ENCODE data around the gene DDX47. TPM values are rescaled to one million over a fixed set of nuclear protein-coding genes. Genes with fewer than 3 reads are reported as not detected.

Gene DDX47
- total RNA-seq, 2 donors from 2014 or later: 92.3 to 154 TPM

- no peak overlapping the region for H3K9ac ChIP-seq (ENCODE audit: extremely low read depth, low read length, poor library complexity, severe bottlenecking)
- no peak overlapping the region for H3K4me3 ChIP-seq (ENCODE audit: low read length)
- H3K27ac ChIP-seq (ENCODE audit: low read depth, low read length): no peak overlapping the region
- Mint-ChIP-seq H3K27ac (no peak overlapping the region), H3K4me1 (no peaks in the 10 kb centered on the region), H3K4me3 (no peak overlapping the region), H3K9me3 (peaks cover 13% of the 10 kb centered on the region), H3K36me3 (ENCODE audit: low read depth) (peaks cover 34% of the 10 kb centered on the region), H3K27me3 (ENCODE audit: insufficient read depth) (no peaks in the 10 kb centered on the region)
- TF ChIP-seq CTCF (conservative IDR thresholded peaks at IDR 0.05): no peak
- H3K27me3 ChIP-seq (ENCODE audit: control insufficient read depth, insufficient read depth, low read length, poor library complexity, severe bottlenecking): no peaks in the 10 kb centered on the region
- DNase-seq: no peak
- H3K9me3 ChIP-seq (ENCODE audit: control insufficient read depth, low read length): no peaks in the 10 kb centered on the region
- WGBS, 2 experiments (ENCODE audit: insufficient coverage in 1 of 2, insufficient read length in 1 of 2): 78% methylated on average over 1 of the region's 3 CpGs; no CpG with 5 or more reads in 1 of the 2 experiments
- no peaks in the 10 kb centered on the region for H3K4me1 ChIP-seq (ENCODE audit: control insufficient read depth, insufficient read depth, low read length)
- H3K36me3 ChIP-seq (ENCODE audit: control insufficient read depth, insufficient read depth, low read length): peaks cover 5% of the 10 kb centered on the region
Observed at GRCh38 chr12:12853435-12853834, 40.3 kb downstream of the DDX47 start.

DNA sequence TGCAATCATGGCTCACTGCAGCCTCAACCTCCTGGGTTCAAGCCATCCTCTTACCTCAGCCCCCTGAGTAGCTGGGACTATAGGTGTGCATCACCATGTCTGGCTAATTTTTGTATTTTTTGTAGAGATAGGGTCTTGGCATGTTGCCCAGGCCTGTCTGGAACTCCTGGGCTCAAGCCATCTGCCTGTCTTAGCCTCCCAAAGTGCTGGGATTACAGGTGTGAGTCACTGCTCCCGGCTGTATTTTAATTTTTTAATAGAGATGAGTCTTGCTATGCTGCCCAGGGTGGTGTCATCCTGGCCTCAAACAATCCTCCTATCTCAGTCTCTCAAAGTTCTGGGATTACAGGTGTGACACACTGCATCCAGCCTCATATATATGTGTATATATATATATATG lies 46.5 kb downstream of the DDX47 start:
- Mint-ChIP-seq H3K27me3 (ENCODE audit: insufficient read depth) (no peaks in the 10 kb centered on the region), H3K4me3 (no peak overlapping the region), H3K27ac (no peak overlapping the region), H3K9me3 (peaks cover 9% of the 10 kb centered on the region), H3K36me3 (ENCODE audit: low read depth) (peaks cover 41% of the 10 kb centered on the region), H3K4me1 (no peaks in the 10 kb centered on the region)
- no peaks in the 10 kb centered on the region for H3K4me1 ChIP-seq (ENCODE audit: control insufficient read depth, insufficient read depth, low read length)
- no peaks in the 10 kb centered on the region for H3K27me3 ChIP-seq (ENCODE audit: control insufficient read depth, insufficient read depth, low read length, poor library complexity, severe bottlenecking)
- peaks cover 9% of the 10 kb centered on the region for H3K36me3 ChIP-seq (ENCODE audit: control insufficient read depth, insufficient read depth, low read length)
- H3K27ac ChIP-seq (ENCODE audit: low read depth, low read length): no peak overlapping the region
- WGBS, 2 experiments (ENCODE audit: insufficient coverage in 1 of 2, insufficient read length in 1 of 2): 100% methylated on average over 1 of the region's 1 CpG; no CpG with 5 or more reads in 1 of the 2 experiments
- H3K4me3 ChIP-seq (ENCODE audit: low read length): no peak overlapping the region
- H3K9ac ChIP-seq (ENCODE audit: extremely low read depth, low read length, poor library complexity, severe bottlenecking): no peak overlapping the region
- no peak for TF ChIP-seq CTCF (conservative IDR thresholded peaks at IDR 0.05)
- no peaks in the 10 kb centered on the region for H3K9me3 ChIP-seq (ENCODE audit: control insufficient read depth, low read length)
- DNase-seq: no peak

GRCh38 chr12:12864243-12864642 lies 51.1 kb downstream of the DDX47 start:
- TF ChIP-seq CTCF (conservative IDR thresholded peaks at IDR 0.05): no peak
- no peak overlapping the region for H3K27ac ChIP-seq (ENCODE audit: low read depth, low read length)
- 100% methylated on average over 1 of the region's 2 CpGs for WGBS, 2 experiments (ENCODE audit: insufficient coverage in 1 of 2, insufficient read length in 1 of 2)
- no peak overlapping the region for H3K9ac ChIP-seq (ENCODE audit: extremely low read depth, low read length, poor library complexity, severe bottlenecking)
- no peak overlapping the region for H3K4me3 Mint-ChIP-seq
- H3K36me3 Mint-ChIP-seq (ENCODE audit: low read depth): peaks cover 32% of the 10 kb centered on the region
- no peaks in the 10 kb centered on the region for H3K4me1 ChIP-seq (ENCODE audit: control insufficient read depth, insufficient read depth, low read length)
- peaks cover 7% of the 10 kb centered on the region for H3K9me3 Mint-ChIP-seq
- no peaks in the 10 kb centered on the region for H3K9me3 ChIP-seq (ENCODE audit: control insufficient read depth, low read length)
- H3K4me3 ChIP-seq (ENCODE audit: low read length): no peak overlapping the region
- peaks cover 9% of the 10 kb centered on the region for H3K36me3 ChIP-seq (ENCODE audit: control insufficient read depth, insufficient read depth, low read length)
- H3K27me3 ChIP-seq (ENCODE audit: control insufficient read depth, insufficient read depth, low read length, poor library complexity, severe bottlenecking): no peaks in the 10 kb centered on the region
- H3K4me1 Mint-ChIP-seq: no peaks in the 10 kb centered on the region
- H3K27ac Mint-ChIP-seq: no peak overlapping the region
- no peak for DNase-seq
- H3K27me3 Mint-ChIP-seq (ENCODE audit: insufficient read depth): no peaks in the 10 kb centered on the region

All from endodermal cell (in vitro differentiated cells).